ENCODE data around the gene CAB39. TPM values are rescaled to one million over a fixed set of nuclear protein-coding genes. Genes with fewer than 3 reads are reported as not detected.

CAB39 gene
- polyA plus RNA-seq, 3 donors: 87.3 to 99.9 (median 91.3) TPM

DNA sequence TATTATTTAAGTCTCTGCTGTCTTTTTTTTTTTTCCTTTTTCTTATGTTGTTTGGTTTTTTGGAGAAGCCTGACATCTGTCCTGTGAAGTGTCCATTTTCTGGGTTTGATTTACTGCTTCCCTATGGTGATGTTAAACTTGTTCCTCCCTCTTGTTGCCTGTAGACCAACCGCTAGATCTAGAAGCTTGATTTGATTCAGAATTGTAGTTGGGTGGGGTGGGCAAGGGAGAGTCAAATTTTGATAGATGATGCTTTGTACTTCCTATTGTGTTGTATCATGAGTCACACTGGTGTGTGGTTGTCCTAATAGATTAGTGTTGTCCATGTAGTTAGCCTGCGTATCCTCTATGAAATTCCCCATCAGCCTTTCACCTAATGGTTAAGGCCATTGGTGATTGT is 35.4 kb downstream of the CAB39 start:
- no peak for DNase-seq (ENCODE audit: low read depth in 3 of 3, low spot score in 2 of 3)

DNA sequence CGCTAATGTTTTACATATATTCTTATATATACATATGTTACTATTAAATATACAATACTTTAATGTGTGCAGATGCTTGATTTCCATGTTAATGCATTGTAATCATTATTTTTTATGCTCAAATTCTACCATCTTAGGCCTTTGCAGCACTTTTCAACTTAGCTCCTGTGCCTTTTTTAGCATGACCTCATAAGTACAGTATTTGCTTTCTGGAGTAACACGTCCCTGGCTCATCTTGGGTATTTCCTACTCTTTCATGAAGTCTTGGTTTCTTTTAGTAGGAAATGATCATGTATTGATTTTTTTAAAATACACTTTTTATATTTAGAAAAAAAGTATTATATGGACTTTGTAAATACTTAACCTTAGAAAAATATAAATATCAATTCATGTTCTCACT is 36.5 kb downstream of the CAB39 start:
- no peak for DNase-seq (ENCODE audit: low read depth in 3 of 3, low spot score in 2 of 3)

DNA sequence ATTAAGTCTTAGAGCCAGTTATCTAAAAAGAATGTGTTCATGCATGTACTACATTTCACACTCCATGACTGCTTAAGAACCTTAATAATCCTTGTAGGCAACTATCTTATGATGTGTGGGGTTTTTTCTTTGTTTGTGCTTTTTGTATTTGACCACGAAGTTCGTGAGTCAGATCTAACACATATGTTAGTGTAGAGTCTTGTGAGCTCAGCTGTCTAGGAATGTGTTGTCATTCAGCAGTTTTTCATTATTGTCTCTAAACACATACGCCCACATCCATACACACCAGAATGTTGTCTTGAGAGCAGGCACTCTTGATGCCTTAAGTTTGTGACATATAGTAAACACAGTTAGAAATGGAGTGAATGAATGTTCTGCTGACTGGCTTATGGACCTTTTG is 38.4 kb downstream of the CAB39 start:
- no peak for DNase-seq (ENCODE audit: low read depth in 3 of 3, low spot score in 2 of 3)

DNA sequence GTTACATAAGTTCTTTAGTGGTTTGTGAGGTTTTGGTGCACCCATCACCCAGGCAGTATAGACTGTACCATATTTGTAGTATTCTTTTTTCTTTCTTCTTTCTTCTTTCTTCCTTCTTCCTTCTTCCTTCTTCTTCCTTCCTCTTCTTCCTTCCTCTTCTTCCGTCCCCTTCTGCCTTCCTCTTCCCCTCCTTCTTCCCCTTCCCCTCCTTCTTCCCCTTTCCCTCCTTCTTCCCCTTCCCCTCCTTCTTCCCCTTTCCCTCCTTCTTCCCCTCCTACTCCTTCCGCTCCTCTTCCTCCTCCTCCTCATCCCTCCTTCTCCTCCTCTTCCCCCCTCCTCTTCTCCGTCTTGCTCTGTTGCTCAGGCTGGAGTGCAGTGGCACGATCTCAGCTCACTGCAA is 41.6 kb downstream of the CAB39 start:
- DNase-seq (ENCODE audit: low read depth in 3 of 3, low spot score in 2 of 3): no peak

DNA sequence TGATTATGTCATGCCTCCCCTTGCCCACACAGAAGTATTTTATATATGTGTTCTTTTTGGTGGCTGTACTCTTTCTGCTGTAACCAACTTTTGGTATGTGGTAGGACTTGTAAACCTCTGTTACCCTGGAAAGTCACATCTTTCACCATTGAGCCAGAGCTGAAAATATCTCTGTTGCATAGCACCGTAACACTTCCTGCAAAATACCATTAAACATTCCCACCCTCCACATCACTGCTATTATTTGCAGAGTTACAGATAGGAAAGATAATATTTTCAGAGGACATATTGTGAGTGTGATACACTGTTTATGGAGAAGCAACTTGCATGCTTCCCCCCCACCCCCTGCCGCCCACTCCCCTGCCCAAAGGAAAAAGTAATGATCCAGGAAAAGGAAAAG is 44.8 kb downstream of the CAB39 start:
- no peak for DNase-seq (ENCODE audit: low read depth in 3 of 3, low spot score in 2 of 3)

DNA sequence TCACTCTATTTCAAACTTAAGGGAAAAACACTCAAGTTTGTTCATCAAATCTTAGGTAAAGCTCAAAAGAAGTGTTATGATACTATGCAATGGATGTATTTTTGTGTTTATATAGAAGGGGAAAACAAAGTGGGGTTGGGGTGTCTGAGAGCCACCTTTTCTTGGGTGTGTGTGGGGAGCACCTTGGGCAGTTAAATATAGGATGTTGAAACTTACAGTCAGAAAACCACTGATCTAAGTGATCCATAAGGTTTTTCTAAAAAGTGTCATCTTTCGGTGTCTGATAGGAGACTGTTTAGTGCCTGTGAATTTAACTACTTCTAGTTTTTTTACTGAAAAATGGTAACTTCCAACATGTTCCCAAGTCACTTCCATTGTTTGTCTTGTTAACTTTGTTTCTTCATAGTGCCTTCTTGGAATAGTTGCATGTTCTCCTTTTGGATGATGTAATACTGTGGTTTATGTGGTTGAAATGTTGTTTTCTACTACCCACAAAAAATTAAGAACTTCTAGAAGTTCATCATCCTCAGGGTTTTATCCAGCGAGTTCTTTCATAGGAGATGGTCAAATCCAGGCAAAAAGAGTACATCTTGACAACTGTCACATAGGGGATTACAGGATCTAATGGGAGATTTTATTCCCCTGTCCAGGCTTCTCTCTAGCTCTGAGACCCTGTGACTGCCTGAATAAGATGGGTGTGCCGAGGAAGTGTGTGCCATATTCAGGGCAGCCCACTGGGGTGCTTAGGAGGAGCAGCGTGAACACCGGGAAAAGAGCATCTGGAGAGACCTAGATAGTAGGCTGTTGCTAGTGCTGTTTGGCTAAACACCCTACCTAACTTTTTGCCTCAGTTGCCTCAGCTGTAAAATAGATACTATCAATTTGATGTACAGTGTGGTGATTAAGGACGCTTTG is 46.2 kb downstream of the CAB39 start:
- no peak for DNase-seq (ENCODE audit: low read depth in 3 of 3, low spot score in 2 of 3)

DNA sequence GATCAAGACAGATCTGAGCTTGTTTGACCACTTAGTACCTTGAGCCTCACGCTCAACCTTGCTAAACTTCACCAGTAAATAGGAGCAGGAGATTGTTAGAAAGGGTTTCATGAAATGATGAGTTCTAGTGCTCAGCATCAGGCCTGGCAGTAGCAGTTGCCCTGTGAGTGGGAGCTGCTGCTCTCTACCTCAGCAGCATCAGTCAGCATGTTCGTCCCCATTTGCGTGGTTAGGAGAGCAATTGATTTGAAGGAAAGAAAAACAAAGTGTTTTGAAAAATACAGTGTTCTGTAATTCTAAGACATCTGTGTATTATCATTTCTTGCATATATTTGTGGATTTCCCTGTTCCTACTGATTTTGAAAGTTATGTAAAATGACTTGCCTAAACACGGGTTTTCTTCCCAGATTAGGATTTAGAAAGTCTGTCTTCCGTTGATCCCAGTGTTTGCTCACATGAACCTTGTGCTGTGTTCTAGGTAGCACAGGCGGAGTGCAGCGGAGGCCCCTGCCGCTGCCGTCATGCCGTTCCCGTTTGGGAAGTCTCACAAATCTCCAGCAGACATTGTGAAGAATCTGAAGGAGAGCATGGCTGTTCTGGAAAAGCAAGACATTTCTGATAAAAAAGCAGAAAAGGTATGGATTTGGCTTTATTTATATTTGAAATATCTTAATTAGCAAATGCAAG is 47.0 kb downstream of the CAB39 start:
- no peak for DNase-seq (ENCODE audit: low read depth in 3 of 3, low spot score in 2 of 3)

DNA sequence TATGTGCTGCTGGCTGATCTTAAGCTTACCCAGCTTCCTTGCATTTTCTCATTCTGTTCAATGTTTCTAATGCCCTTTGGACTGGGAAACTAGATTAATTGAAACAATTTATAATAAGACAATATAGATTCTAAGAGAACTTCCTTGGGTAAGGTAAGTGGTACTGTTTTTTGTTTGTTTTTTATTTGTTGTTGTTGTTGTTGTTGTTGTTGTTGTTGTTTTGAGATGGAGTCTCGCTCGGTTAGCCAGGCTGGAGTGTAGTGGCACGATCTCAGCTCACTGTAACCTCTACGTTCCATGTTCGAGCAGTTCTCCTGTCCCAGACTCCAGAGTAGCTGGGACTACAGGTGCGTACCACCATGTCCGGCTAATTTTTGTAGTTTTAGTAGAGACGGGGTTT is 49.1 kb downstream of the CAB39 start:
- no peak for DNase-seq (ENCODE audit: low read depth in 3 of 3, low spot score in 2 of 3)

DNA sequence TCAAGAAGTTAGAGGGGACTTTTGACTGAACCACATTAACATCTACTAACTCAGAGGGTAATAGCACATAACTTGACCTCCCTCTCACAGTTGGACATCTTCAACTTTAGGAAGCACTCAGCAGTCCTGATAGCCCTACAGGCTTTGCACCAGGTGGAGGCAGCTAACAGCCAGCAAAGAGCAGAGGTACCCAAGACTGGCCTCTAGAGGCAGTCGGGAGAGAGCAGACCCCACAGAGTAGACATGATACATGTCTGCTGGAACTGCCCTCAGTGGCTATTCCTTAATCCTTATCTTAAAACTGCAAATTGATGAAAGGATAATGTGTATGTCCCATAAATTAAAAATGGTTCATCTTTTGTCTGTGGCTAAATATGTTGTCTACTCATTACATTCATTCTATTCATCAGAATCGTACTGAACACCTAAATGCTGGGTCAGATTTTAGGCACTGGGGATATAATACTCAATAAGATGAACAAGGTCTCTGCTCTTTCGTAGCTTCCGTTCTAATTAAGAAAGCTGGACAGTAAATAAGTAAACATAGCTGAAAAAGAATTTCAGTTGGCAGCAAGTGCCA is 49.8 kb downstream of the CAB39 start:
- DNase-seq (ENCODE audit: low read depth in 3 of 3, low spot score in 2 of 3): no peak

DNA sequence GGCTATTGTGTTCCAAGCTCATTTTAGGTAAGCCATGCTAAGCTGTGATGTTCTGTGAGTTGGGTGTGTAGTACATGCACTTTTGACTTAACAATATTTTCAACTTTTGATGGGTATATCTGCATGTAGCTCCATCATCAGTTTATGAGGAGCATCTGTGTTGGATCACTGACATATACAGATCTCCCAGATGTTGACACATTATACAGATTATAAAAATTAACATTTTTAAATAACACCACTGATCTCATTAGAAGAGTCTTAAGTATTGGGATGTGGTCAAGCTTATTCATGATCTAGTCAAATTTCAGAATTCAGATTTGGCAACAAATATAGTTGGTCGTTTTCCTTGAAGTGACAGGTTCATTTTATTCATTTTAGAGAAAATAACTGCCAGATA is 51.7 kb downstream of the CAB39 start:
- no peak for DNase-seq (ENCODE audit: low read depth in 3 of 3, low spot score in 2 of 3)

DNA sequence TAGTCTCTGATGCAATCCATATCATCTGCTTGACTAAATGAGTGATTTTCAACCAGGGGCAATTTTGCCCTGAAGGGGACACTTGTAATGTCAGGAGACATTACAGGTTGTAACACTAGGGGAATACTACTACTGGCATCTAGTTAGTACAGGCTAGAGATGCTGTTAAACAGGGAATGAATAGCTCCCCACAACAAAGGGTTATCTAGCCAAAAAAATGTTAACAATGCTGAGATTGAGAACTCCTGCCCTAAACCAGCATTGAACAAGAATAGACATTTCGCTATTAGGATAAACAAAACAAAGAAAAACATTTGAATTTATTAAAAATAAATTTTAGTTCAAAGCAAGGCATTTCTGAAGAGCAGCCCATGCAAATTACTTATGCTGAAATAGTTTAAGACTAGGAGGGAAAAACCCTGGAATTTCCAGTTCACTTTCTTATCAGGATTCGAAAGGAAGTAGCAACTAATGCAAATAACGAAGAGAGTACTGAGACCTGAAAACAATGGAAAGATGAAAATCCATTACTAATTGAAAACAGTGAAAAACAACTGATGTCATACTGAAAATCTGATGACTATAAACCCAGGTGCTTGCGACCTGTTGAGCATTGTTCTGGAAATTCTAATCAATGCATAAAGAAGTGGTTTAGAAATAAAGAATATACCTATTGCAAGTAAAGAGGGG is 53.1 kb downstream of the CAB39 start:
- DNase-seq (ENCODE audit: low read depth in 3 of 3, low spot score in 2 of 3): no peak

DNA sequence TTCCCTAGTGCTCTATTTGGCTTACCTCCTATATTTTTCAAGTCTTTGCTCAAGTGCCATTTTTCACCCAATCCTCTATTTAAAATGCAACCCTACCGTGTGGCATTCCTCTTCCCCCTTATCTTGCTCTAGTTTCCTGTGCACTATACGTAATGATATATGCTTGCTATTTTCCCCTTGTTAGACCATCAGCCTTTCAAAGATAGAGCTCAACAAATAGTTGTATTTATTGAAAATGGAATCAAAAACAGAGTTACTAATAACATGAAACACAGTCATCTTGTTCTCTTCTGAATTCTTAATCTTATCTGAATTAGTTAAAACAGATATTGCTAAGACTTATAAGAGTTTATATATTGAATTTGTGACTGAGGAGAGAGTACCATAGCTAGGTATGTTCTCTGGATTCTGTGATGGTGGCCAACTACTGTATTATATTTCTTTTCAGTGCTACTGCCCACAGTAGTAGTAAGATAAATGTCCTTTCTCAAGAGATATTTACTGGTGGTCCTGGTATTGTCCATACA is 55.3 kb downstream of the CAB39 start:
- no peak for DNase-seq (ENCODE audit: low read depth in 3 of 3, low spot score in 2 of 3)

DNA sequence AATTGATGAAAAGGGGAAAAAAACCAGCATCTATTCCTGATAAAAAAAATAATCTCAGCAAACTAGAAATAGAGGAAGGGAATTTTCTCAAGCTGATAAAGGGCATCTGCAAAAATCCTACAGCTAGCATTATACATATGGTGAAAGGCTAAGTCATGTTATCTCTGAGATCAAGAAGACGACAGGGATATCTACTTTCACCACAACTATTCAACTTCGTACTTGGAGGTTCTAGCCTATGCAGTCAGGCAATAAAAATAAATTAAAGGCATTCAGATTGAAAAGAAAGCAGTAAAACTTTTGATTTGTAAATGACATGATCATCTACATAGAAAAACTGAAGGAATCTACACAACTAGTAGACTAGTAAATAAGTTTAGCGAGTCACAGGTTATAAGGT is 58.2 kb downstream of the CAB39 start:
- no peak for DNase-seq (ENCODE audit: low read depth in 3 of 3, low spot score in 2 of 3)

DNA sequence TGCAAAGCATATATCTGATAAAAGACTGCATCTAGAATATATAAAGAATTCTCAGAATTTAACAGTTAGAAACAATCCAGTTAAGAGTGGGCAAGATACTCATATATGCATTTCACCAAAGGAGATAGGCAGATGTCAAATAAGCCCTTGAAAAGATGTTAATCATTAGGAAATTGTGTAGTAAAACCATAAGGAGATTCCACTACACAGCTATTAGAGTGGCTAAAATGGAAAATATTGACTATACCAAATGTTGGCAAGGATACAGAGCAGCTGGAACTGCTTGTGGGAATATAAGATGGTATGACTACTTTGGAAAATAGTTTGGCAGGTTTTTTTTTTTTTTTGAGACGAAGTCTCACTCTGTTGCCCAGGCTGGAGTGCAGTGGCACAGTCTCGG is 59.5 kb downstream of the CAB39 start:
- no peak for DNase-seq (ENCODE audit: low read depth in 3 of 3, low spot score in 2 of 3)

DNA sequence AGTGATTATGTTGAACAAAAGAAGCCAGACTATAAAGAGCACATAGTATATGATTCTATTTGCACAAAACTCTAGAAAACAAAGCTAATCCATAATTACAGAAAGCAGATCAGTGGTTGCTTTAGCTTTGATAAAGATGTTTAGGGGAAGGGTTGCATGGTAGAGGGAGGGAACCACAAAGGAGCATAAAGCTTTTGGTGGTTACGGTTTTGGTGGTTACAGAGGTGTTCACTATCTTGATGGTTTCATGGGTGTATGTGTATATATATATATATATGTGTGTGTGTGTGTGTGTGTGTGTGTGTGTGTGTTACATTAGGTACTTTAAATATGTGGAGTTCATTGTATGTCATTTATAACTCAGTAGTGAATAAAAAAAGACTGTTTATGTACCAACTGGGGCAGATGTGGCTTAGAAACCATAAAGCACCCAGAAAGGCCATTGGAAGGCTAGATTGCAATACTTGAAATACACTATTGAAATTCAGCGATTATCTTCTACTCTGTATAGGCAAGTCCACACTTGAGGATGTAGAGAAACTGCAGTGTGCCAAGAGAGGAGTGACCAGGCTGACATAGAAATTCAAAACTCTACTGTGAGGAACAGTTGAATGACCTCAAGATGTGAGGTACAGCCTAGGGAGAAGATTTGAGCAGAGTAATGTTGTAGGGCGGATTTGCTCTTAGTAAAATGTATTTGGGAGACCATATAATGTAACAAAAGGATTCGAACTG is 60.6 kb downstream of the CAB39 start:
- no peak for DNase-seq (ENCODE audit: low read depth in 3 of 3, low spot score in 2 of 3)

DNA sequence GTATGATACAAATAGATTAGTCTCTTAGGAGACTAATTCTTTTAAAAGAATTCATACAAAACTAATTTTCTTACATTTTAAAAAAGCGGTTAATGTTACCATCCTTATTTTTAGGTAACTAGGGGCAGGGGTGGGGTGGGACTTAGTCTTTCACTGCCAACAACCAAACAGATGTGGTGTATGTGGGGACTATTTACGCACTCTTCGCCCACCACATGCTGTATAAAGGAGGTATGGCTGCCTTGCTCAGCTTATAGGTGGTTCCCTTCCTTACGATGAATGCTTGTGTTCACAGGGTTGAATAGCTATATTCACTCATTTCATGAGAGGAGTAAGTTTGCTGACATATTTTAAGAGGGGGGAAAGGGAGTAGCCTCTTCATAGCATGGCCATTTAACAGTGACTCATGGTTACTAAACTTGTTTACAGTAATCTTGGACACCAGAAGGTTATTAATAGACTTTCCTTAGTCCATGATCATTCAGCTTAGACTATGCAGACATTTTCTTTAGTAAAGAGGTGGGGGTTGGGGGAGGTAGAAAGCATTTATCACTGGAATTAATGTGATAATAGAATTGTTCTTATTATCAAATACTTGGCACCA is 61.8 kb downstream of the CAB39 start:
- no peak for DNase-seq (ENCODE audit: low read depth in 3 of 3, low spot score in 2 of 3)

DNA sequence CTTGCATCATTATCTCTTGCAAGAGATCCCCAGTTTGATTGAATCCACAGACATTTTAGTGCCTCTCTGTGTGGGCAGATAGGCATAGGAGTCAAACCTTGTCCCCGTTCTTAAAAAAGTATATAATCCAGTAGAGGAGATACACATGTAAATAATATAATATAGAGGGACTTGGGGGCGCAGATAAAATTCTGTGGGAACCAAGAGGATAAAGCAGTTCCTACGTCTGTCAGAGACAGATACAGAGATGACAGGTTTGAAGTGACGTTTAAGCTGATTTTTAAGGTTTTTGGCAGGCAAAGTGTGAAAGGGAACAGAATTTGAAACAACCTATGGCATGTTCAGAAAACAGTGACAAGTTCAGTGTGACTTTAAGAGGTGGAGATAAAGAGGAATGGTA is 63.1 kb downstream of the CAB39 start:
- DNase-seq (ENCODE audit: low read depth in 3 of 3, low spot score in 2 of 3): no peak

DNA sequence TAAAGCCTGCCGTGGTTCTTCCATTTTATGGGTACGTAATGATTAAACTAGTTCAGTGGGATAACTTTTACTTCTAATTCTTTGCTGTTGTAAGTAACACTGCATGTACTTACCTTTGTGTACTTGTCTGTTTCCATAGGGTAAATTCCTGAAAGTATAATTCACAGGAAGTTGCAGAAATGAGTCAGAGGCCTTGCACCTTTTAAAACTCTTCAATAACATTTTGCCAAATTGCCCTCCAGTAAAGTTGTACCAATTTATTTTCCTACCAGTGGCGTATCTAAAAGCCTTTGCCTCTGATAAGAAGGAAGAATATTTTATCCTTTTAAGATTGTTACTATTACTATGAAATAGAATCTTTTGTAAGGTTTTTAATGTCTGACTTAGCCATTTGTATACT is 65.1 kb downstream of the CAB39 start:
- DNase-seq (ENCODE audit: low read depth in 3 of 3, low spot score in 2 of 3): no peak

DNA sequence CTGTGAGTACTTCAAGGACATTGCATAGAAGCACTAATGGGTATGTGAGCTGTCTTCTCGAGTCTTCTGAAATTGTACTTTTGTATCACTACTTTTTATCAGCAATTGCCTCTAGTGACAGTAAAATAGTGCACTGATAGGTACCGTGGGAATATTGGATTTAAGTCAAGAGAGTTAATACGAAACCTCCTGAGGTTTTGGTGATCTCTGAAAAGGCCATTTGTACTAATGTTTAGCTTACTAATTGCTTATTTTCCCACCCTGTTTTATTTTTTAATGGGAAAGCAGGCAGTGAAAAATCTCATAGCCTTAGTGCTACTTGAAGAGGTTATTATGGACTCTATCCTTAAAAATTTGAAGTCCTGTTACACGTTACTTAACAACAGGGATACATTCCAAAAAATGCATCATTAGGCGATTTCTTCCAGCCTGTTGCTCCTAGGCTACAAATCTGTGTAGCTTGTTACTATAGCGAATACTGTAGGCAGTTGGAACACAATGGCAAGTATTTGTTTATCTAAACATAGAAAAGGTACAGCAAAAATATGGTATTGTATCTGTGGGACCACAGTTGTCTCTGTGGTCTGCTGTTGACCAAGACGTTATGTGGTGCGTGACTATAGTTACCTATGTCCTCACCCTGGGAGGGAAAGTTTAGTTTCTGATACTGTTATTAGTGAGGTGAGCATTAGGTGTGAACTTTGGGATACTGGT is 65.9 kb downstream of the CAB39 start:
- DNase-seq (ENCODE audit: low read depth in 3 of 3, low spot score in 2 of 3): no peak

Measured in right renal cortex interstitium (tissue), 3 donors.